Caco-2 (cell line): Measurements from ENCODE around the gene IGFBP1. TPM values are rescaled to one million over a fixed set of nuclear protein-coding genes. Genes with fewer than 3 reads are reported as not detected.

Experiments used
- BruUV-seq: library from RNA; stranded (reverse); fragments of 400-500 nt; replicated peaks from 2 replicates; lab custom pipeline; 2021; lab: Mats Ljungman, UMichigan
- CTCF ChIA-PET: fragments of 300-600 bp; sonication (Branson Sonifier 250); formaldehyde crosslinking; loops from one replicate; lab custom pipeline; 2022; ENCODE audit warnings: antibody characterized with exemption; lab: Charles Lee
- POLR2A ChIA-PET: fragments of 300-600 bp; sonication (Branson Sonifier 250); formaldehyde crosslinking; loops from one replicate; lab custom pipeline; 2022; ENCODE audit warnings: antibody characterized with exemption; lab: Charles Lee
- DNase-seq, 2 experiments: peaks; one replicate each; pipeline versions ENCODE4 v3.0.0 to v3.0.0-alpha.2; 2020 to 2022
- H3K27me3 ChIP-seq: replicated peaks from 2 replicates; pipeline ENCODE4 v1.6.0; 2011; ENCODE audit warnings: low read length; ENCODE audit not compliant: control insufficient read depth, insufficient read depth
- H3K36me3 ChIP-seq: 2 replicates; pipeline ENCODE4 v1.5.1; 2011; ENCODE audit warnings: low read length; ENCODE audit not compliant: control insufficient read depth, insufficient read depth
- H3K4me1 ChIP-seq: fragments of 250-450 bp; sonication (Bioruptor Pico); 2 replicates; pipeline ENCODE4 v1.5.1; 2020; ENCODE audit warnings: mild to moderate bottlenecking
- H3K4me3 ChIP-seq: 2 replicates; pipeline ENCODE4 v1.5.1; 2011; ENCODE audit warnings: low read depth, mild to moderate bottlenecking, control low read depth, low read length
- H3K9me3 ChIP-seq: fragments of 250-450 bp; sonication (Bioruptor Pico); 2 replicates; pipeline ENCODE4 v1.5.1; 2020; ENCODE audit warnings: mild to moderate bottlenecking, moderate library complexity
- H3K27ac Mint-ChIP-seq: one replicate; pipeline ENCODE4 v1.8.0; 2022; ENCODE audit warnings: mixed read lengths; ENCODE audit not compliant: unreplicated experiment
- H3K27me3 Mint-ChIP-seq: one replicate; pipeline ENCODE4 v1.8.0; 2022; ENCODE audit warnings: mixed read lengths; ENCODE audit not compliant: insufficient read depth, unreplicated experiment
- H3K36me3 Mint-ChIP-seq: one replicate; pipeline ENCODE4 v1.8.0; 2022; ENCODE audit warnings: mild to moderate bottlenecking, mixed read lengths; ENCODE audit not compliant: insufficient read depth, unreplicated experiment
- H3K4me1 Mint-ChIP-seq: one replicate; pipeline ENCODE4 v1.8.0; 2022; ENCODE audit warnings: low read depth, mixed read lengths; ENCODE audit not compliant: unreplicated experiment
- H3K4me3 Mint-ChIP-seq: one replicate; pipeline ENCODE4 v1.8.0; 2022; ENCODE audit warnings: mild to moderate bottlenecking, moderate library complexity, mixed read lengths; ENCODE audit not compliant: unreplicated experiment
- H3K9me3 Mint-ChIP-seq: one replicate; pipeline ENCODE4 v1.8.0; 2022; ENCODE audit warnings: mixed read lengths; ENCODE audit not compliant: unreplicated experiment
- intact Hi-C: fragments of 100-400 bp; cut with micrococcal nuclease; formaldehyde crosslinking; loops from one replicate; pipeline ENCODE4 v1.10.0; 2022; ENCODE audit not compliant: unreplicated experiment
- total RNA-seq: library from RNA; stranded (reverse); gene quantifications from 2 replicates; pipeline ENCODE4 v1.2.3, GENCODE V29; 2022
- TF ChIP-seq, protein P1 (sequence below), 2 experiments: fragments of 200-600 bp in 1 of 2; IDR thresholded peaks; 1 replicate in 1 of 2; 2 replicates in 1 of 2; pipeline versions ENCODE4 v1.5.1 to v1.8.0; 2011 to 2022; ENCODE audit warnings: antibody characterized with exemption in 1 of 2, control low read depth in 1 of 2, inconsistent platforms in 1 of 2, low read depth in 1 of 2, low read length in 1 of 2, mild to moderate bottlenecking in 1 of 2, moderate library complexity in 1 of 2; ENCODE audit not compliant: insufficient read depth in 1 of 2, severe bottlenecking in 1 of 2, unreplicated experiment in 1 of 2

IGFBP1 gene
- total RNA-seq, 1 experiment from 2014 or later = not detected

DNA sequence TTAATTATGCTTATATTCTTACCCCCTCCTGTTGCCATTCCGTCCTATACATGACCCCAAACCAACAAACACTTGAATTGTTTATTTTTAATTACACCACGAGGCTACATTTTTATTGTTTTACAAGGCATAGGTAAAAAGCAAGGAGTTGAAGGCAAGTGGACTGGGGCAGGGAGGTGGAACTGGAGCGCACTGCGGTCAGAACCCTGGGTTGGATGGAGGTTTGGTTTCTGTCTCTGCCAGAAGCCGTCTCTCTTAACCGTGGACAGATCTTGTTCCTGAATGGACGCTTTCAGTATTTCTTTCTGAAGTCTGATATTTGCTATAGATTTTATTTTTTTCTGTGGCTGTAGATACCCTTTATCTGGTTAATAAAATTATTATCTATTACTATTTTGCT, 52.7 kb downstream of the IGFBP1 start:
- Mint-ChIP-seq H3K4me3 (no peak overlapping the region), H3K27me3 (peaks cover 3% of the 10 kb centered on the region), H3K27ac (no peak overlapping the region), H3K9me3 (peaks cover 9% of the 10 kb centered on the region), H3K36me3 (no peaks in the 10 kb centered on the region), H3K4me1 (no peaks in the 10 kb centered on the region)
- H3K9me3 ChIP-seq = peaks cover 5% of the 10 kb centered on the region; the same call in 1 of the 2 replicates
- H3K4me3 ChIP-seq = no peak overlapping the region
- CTCF ChIA-PET = no interaction called here
- intact Hi-C loops = no loop called here
- H3K36me3 ChIP-seq = no peaks in the 10 kb centered on the region
- no TSS peak for BruUV-seq
- TF ChIP-seq, protein P1, sequence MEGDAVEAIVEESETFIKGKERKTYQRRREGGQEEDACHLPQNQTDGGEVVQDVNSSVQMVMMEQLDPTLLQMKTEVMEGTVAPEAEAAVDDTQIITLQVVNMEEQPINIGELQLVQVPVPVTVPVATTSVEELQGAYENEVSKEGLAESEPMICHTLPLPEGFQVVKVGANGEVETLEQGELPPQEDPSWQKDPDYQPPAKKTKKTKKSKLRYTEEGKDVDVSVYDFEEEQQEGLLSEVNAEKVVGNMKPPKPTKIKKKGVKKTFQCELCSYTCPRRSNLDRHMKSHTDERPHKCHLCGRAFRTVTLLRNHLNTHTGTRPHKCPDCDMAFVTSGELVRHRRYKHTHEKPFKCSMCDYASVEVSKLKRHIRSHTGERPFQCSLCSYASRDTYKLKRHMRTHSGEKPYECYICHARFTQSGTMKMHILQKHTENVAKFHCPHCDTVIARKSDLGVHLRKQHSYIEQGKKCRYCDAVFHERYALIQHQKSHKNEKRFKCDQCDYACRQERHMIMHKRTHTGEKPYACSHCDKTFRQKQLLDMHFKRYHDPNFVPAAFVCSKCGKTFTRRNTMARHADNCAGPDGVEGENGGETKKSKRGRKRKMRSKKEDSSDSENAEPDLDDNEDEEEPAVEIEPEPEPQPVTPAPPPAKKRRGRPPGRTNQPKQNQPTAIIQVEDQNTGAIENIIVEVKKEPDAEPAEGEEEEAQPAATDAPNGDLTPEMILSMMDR (IDR thresholded peaks at IDR 0.05; ENCODE audit: insufficient read depth in 1 of 2, low read depth in 1 of 2, low read length in 1 of 2, severe bottlenecking in 1 of 2, unreplicated experiment in 1 of 2) = no peak
- H3K4me1 ChIP-seq = no peaks in the 10 kb centered on the region
- POLR2A ChIA-PET = no interaction called here
- H3K27me3 ChIP-seq = no peaks in the 10 kb centered on the region
- no peak for DNase-seq

Other genes starting within 250 kb of the IGFBP1 start
- gene CCDC201, start 15.4 kb upstream of the IGFBP1 start, total RNA-seq = not detected in 2 replicates
- 0.79 and 3.3 TPM in 2 replicates for gene IGFBP3, start 32.8 kb downstream of the IGFBP1 start, total RNA-seq